ENCODE results near the gene WWP2. TPM values are rescaled to one million over a fixed set of nuclear protein-coding genes. Genes with fewer than 3 reads are reported as not detected.

WWP2 gene
- total RNA-seq, 1 donor: 42.0 TPM

GRCh38 chr16:69830146-69830533, 68.0 kb downstream of the WWP2 start:
- no peak for DNase-seq (ENCODE audit: low read depth in 2 of 3, low spot score in 2 of 3)

GRCh38 chr16:69830534-69831211, 68.5 kb downstream of the WWP2 start:
- DNase-seq (ENCODE audit: low read depth in 2 of 3, low spot score in 2 of 3): no peak

- DNase-seq (ENCODE audit: low read depth in 2 of 3, low spot score in 2 of 3): no peak
Measured at GRCh38 chr16:69831212-69832123, 69.3 kb downstream of the WWP2 start.

GRCh38 chr16:69833357-69834282, 71.5 kb downstream of the WWP2 start:
- no peak for DNase-seq (ENCODE audit: low read depth in 2 of 3, low spot score in 2 of 3)

GRCh38 chr16:69834807-69835466, 72.8 kb downstream of the WWP2 start:
- DNase-seq (ENCODE audit: low read depth in 2 of 3, low spot score in 2 of 3): no peak

GRCh38 chr16:69836257-69836656, 74.1 kb downstream of the WWP2 start:
- no peak for DNase-seq (ENCODE audit: low read depth in 2 of 3, low spot score in 2 of 3)

- no peak for DNase-seq (ENCODE audit: low read depth in 2 of 3, low spot score in 2 of 3)
Measured at GRCh38 chr16:69837380-69837779, 75.2 kb downstream of the WWP2 start.

- DNase-seq (ENCODE audit: low read depth in 2 of 3, low spot score in 2 of 3): no peak
Measured at GRCh38 chr16:69838489-69838888, 76.4 kb downstream of the WWP2 start.

- no peak for DNase-seq (ENCODE audit: low read depth in 2 of 3, low spot score in 2 of 3)
Measured at GRCh38 chr16:69839240-69839688, 77.1 kb downstream of the WWP2 start.

- no peak for DNase-seq (ENCODE audit: low read depth in 2 of 3, low spot score in 2 of 3)
Measured at GRCh38 chr16:69839798-69840409, 77.8 kb downstream of the WWP2 start.

GRCh38 chr16:69840975-69841374, 78.8 kb downstream of the WWP2 start:
- no peak for DNase-seq (ENCODE audit: low read depth in 2 of 3, low spot score in 2 of 3)

GRCh38 chr16:69844441-69844840, 82.3 kb downstream of the WWP2 start:
- no peak for DNase-seq (ENCODE audit: low read depth in 2 of 3, low spot score in 2 of 3)

GRCh38 chr16:69845181-69845580, 83.0 kb downstream of the WWP2 start:
- DNase-seq (ENCODE audit: low read depth in 2 of 3, low spot score in 2 of 3): no peak

GRCh38 chr16:69847643-69848042, 85.5 kb downstream of the WWP2 start:
- DNase-seq (ENCODE audit: low read depth in 2 of 3, low spot score in 2 of 3): no peak

GRCh38 chr16:69848637-69849545, 86.8 kb downstream of the WWP2 start:
- no peak for DNase-seq (ENCODE audit: low read depth in 2 of 3, low spot score in 2 of 3)

- DNase-seq (ENCODE audit: low read depth in 2 of 3, low spot score in 2 of 3): no peak
Measured at GRCh38 chr16:69851491-69852240, 89.5 kb downstream of the WWP2 start.

GRCh38 chr16:69852815-69853214, 90.7 kb downstream of the WWP2 start:
- no peak for DNase-seq (ENCODE audit: low read depth in 2 of 3, low spot score in 2 of 3)

GRCh38 chr16:69853481-69853880, 91.3 kb downstream of the WWP2 start:
- no peak for DNase-seq (ENCODE audit: low read depth in 2 of 3, low spot score in 2 of 3)

Measured in hematopoietic multipotent progenitor cell (in vitro differentiated cells).